Stomach (tissue), 9 donors: ENCODE measurements around the gene TCP11. TPM values are rescaled to one million over a fixed set of nuclear protein-coding genes. Genes with fewer than 3 reads are reported as not detected.

ENCODE experiments used
- DNase-seq, 2 donors: peaks; one replicate each; pipeline versions ENCODE4 v3.0.0 to v3.0.0-alpha.2; 2013 to 2019
- H3K27ac ChIP-seq, 5 donors: fragments of 200-600 bp in 4 of 5; sonication (generic) in 4 of 5; one replicate each; pipeline ENCODE4 v1.5.1; 2013 to 2019; ENCODE audit warnings: mild to moderate bottlenecking in 1 of 5, moderate library complexity in 1 of 5
- H3K27me3 ChIP-seq, 3 donors: fragments of 200-600 bp; sonication (generic); one replicate each; pipeline ENCODE4 v1.5.1; 2017 to 2019; ENCODE audit warnings: mixed run types in 1 of 3
- H3K36me3 ChIP-seq, 4 donors: fragments of 200-600 bp; sonication (generic); 1 replicate in 3 of 4; 2 replicates in 1 of 4; pipeline ENCODE4 v1.5.1; 2016 to 2019
- H3K4me1 ChIP-seq, 4 donors: fragments of 200-600 bp; sonication (generic); one replicate each; pipeline ENCODE4 v1.5.1; 2016 to 2019
- H3K4me3 ChIP-seq, 4 donors: fragments of 200-600 bp; sonication (generic) in 3 of 4; one replicate each; pipeline ENCODE4 v1.5.1; 2016 to 2019; ENCODE audit warnings: mild to moderate bottlenecking in 1 of 4
- H3K9me3 ChIP-seq, 4 donors: fragments of 200-600 bp; sonication (generic); one replicate each; pipeline ENCODE4 v1.5.1; 2016 to 2019
- EP300 ChIP-seq: sonication (generic); formaldehyde crosslinking; IDR thresholded peaks from one replicate; pipeline ENCODE4 v1.6.1; 2017; ENCODE audit warnings: antibody characterized with exemption
- POLR2A ChIP-seq, 4 donors: fragments of 450-650 bp; IDR thresholded peaks; one replicate each; pipeline ENCODE4 v1.6.1; 2016; ENCODE audit warnings: antibody characterized with exemption in 4 of 4, control low read depth in 2 of 4, mild to moderate bottlenecking in 1 of 4, moderate library complexity in 1 of 4
- POLR2AphosphoS5 ChIP-seq, 3 donors: sonication (generic); formaldehyde crosslinking; IDR thresholded peaks; one replicate each; pipeline ENCODE4 v1.6.1; 2016; ENCODE audit warnings: antibody characterized with exemption in 3 of 3
- WGBS, 5 donors: extraction: QIAGEN DNeasy Blood & Tissue Kit in 3 of 5; methylation state at CpG; one replicate each; pipeline versions ENCODE4 v1.1.5 to v1.1.7; 2013 to 2018; 5-methylcytosine and 5-hydroxymethylcytosine counted together
- intact Hi-C: fragments of 100-400 bp; cut with DNase I; formaldehyde crosslinking; loops from one replicate; pipeline ENCODE4 v1.15.1; 2023; ENCODE audit warnings: low total_unique reads
- polyA plus RNA-seq, 3 donors: library from polyadenylated mRNA; stranded (reverse); fragments of 200-250 nt; gene quantifications; one replicate each; pipeline ENCODE4 v1.2.3, GENCODE V29; 2013
- total RNA-seq, 5 donors: library from RNA; depleted of rRNA; stranded (reverse); fragments of >200 nt; gene quantifications; one replicate each; pipeline versions ENCODE4 v1.1.0 to v1.2.3, GENCODE V29; 2014 to 2016
- TF ChIP-seq, protein P1 (sequence below), 7 experiments: fragments of 450-650 bp in 4 of 7; fragments of 200-600 bp in 3 of 7; sonication (generic) in 3 of 7; IDR thresholded peaks; one replicate each; pipeline ENCODE4 v1.5.1; 2016 to 2019; ENCODE audit warnings: antibody characterized with exemption in 7 of 7, control low read depth in 2 of 7, mild to moderate bottlenecking in 1 of 7
- donor health status: healthy with polysubstance abuse.
- donor health status: Bipolar disorder and iron deficiency.
- donor health status: healthy.

The TCP11 gene
- total and polyA plus RNA-seq, 8 donors = 0.25 to 0.73 TPM; not detected in 6

DNA sequence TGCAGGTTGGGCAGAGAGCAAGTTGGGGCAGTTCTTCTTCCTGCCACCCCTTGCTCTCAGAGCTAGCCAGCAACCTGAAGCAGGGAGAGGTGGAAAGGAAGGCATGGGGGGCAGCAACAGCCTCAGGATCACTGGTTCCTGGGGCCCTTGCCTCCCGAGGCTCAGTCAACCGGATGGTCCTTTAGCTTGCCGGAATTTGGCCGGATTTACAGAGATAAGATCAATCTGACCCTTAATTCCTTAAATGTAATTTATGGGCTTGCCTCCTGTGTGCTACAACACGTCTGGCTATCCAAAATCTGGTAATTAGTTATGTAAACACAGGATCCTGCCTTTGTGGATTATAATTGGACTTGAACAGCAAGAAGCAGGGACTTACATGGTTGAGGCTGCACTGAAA, 19.5 kb upstream of the TCP11 start:
- 41 to 51% (median 48%) methylated on average over 4 to 5 of the region's 5 CpGs for WGBS, 5 donors
- peaks cover 0 to 3% (median 0%) of the 10 kb centered on the region in 3 donors for H3K27me3 ChIP-seq
- intact Hi-C loops = no loop called here
- H3K9me3 ChIP-seq = no peaks in the 10 kb centered on the region
- TF ChIP-seq POLR2AphosphoS5 (IDR thresholded peaks at IDR 0.05) = no peak
- TF ChIP-seq POLR2A (IDR thresholded peaks at IDR 0.05) = no peak
- no peak for TF ChIP-seq EP300
- TF ChIP-seq, protein P1, sequence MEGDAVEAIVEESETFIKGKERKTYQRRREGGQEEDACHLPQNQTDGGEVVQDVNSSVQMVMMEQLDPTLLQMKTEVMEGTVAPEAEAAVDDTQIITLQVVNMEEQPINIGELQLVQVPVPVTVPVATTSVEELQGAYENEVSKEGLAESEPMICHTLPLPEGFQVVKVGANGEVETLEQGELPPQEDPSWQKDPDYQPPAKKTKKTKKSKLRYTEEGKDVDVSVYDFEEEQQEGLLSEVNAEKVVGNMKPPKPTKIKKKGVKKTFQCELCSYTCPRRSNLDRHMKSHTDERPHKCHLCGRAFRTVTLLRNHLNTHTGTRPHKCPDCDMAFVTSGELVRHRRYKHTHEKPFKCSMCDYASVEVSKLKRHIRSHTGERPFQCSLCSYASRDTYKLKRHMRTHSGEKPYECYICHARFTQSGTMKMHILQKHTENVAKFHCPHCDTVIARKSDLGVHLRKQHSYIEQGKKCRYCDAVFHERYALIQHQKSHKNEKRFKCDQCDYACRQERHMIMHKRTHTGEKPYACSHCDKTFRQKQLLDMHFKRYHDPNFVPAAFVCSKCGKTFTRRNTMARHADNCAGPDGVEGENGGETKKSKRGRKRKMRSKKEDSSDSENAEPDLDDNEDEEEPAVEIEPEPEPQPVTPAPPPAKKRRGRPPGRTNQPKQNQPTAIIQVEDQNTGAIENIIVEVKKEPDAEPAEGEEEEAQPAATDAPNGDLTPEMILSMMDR (IDR thresholded peaks at IDR 0.05) = no peak
- no peaks in the 10 kb centered on the region for H3K36me3 ChIP-seq
- DNase-seq = no peak
- H3K27ac ChIP-seq = no peak overlapping the region
- peaks cover 14 to 34% (median 28%) of the 10 kb centered on the region in 4 donors for H3K4me1 ChIP-seq
- H3K4me3 ChIP-seq = no peak overlapping the region

DNA sequence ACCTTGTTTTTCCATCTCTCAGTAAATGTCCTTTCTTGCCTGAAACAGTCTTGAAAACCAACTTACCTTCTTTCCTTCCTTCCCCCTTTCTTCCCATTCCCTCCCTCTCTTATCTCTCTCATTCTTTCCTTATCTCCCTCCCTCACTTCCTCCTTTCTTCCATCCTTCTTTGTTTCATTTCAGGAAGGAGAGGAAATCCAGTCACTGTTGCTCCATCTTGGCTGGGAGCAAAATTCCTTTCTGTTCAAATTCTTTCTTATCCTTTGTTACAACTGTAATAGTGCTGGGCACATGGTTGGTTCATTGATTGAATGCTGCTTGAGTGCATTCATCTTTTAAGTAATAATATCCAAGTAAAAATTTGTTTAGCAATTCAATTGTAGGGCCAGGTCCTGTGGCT, 17.4 kb upstream of the TCP11 start:
- intact Hi-C loops = no loop called here
- Histone ChIP-seq H3K4me1 (peaks cover 0 to 19% (median 15%) of the 10 kb centered on the region in 4 donors), H3K36me3 (no peaks in the 10 kb centered on the region), H3K9me3 (no peaks in the 10 kb centered on the region), H3K27ac (no peak overlapping the region), H3K4me3 (no peak overlapping the region), H3K27me3 (peaks cover 0 to 3% (median 0%) of the 10 kb centered on the region in 3 donors)
- no peak for DNase-seq
- TF ChIP-seq, protein P1 (IDR thresholded peaks at IDR 0.05) = no peak
- TF ChIP-seq POLR2A (IDR thresholded peaks at IDR 0.05) (no peak), POLR2AphosphoS5 (IDR thresholded peaks at IDR 0.05) (no peak), EP300 (no peak)

DNA sequence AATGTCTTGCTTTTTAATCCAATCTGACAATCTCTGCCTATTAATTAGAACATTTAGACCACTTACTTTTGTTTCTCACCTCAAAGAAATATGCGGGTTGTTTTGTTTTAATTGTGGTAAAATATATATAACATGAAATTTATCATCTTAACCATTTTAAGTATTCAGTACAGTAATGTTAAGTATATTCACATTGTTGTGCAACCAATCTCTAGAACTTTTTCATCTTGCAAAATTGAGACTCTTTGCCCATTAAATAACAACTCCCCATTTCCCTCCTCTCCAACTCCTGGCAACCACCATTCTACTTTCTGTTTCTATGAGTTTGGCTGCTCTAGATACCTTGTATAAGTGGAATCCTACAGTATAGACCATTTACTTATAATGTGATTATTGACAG, 13.8 kb upstream of the TCP11 start:
- Histone ChIP-seq H3K27me3 (no peaks in the 10 kb centered on the region), H3K36me3 (no peaks in the 10 kb centered on the region), H3K27ac (no peak overlapping the region), H3K4me1 (no peaks in the 10 kb centered on the region), H3K4me3 (no peak overlapping the region), H3K9me3 (no peaks in the 10 kb centered on the region)
- WGBS, 5 donors = 85 to 98% (median 96%) methylated on average over 1 of the region's 1 CpG
- no peak for DNase-seq
- TF ChIP-seq POLR2A (IDR thresholded peaks at IDR 0.05) (no peak), EP300 (no peak), POLR2AphosphoS5 (IDR thresholded peaks at IDR 0.05) (no peak)
- TF ChIP-seq, protein P1 (IDR thresholded peaks at IDR 0.05) = no peak
- intact Hi-C loops = no loop called here

DNA sequence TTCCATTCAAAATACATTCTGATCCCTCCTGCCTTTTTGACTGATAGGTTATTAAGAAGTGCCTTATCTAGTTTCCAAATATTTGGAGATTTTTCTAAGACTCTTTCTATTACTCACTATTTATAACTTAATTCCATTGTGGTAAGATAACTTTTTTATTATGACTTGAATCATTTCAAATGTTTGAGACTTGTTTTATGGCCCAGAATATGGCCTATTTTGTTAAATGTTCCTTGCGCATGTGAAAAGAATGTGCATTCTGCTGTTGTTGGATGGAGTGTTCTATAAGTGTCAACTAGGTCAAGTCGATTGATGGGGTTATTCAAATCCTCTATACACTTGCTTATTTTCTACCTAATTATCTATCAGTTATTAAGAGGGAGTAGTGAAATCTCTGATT, 13.1 kb upstream of the TCP11 start:
- Histone ChIP-seq H3K4me1 (no peaks in the 10 kb centered on the region), H3K27ac (no peak overlapping the region), H3K36me3 (no peaks in the 10 kb centered on the region), H3K9me3 (no peaks in the 10 kb centered on the region), H3K4me3 (no peak overlapping the region), H3K27me3 (no peaks in the 10 kb centered on the region)
- intact Hi-C loops = no loop called here
- DNase-seq = no peak
- WGBS, 5 donors = 87 to 98% (median 91%) methylated on average over 2 of the region's 2 CpGs
- TF ChIP-seq, protein P1 (IDR thresholded peaks at IDR 0.05) = no peak
- TF ChIP-seq EP300 (no peak), POLR2AphosphoS5 (IDR thresholded peaks at IDR 0.05) (no peak), POLR2A (IDR thresholded peaks at IDR 0.05) (no peak)
